NCI-H2227 (cell line): Measurements from ENCODE around the gene BAG3.
"Not testable (repeated sequence)": the region's sequence is repeated elsewhere in the genome, so short reads cannot be mapped to it uniquely, and the experiment has no call there.

Source experiments
- DNase-seq: peaks from one replicate; lab custom pipeline; 2025; ENCODE audit not compliant: unreplicated experiment; lab: John Stamatoyannopoulos, UW

Gene BAG3

GRCh38 chr10:119640384-119640783 is 10.8 kb upstream of the BAG3 start:
- no peak for DNase-seq

- no peak for DNase-seq
Observed at GRCh38 chr10:119640875-119641526, 10.2 kb upstream of the BAG3 start.

- no peak for DNase-seq
Observed at GRCh38 chr10:119642556-119643111, 8.5 kb upstream of the BAG3 start.

- no peak for DNase-seq
Observed at GRCh38 chr10:119643306-119644204, 7.6 kb upstream of the BAG3 start.

GRCh38 chr10:119644205-119644814 is 6.9 kb upstream of the BAG3 start:
- DNase-seq, result no peak

GRCh38 chr10:119644994-119645393 is 6.2 kb upstream of the BAG3 start:
- no peak for DNase-seq

- DNase-seq, result no peak
Observed at GRCh38 chr10:119650062-119650461, 1.1 kb upstream of the BAG3 start.

GRCh38 chr10:119651514-119652360 is 557 bp downstream of the BAG3 start:
- DNase-seq, result no peak

GRCh38 chr10:119652361-119652730 is 1.2 kb downstream of the BAG3 start:
- peak; percentile 40 for DNase-seq

GRCh38 chr10:119653209-119653608 is 2.0 kb downstream of the BAG3 start:
- DNase-seq, result no peak

GRCh38 chr10:119653916-119654315 is 2.7 kb downstream of the BAG3 start:
- no peak for DNase-seq

- DNase-seq, result no peak
Observed at GRCh38 chr10:119654540-119654939, 3.4 kb downstream of the BAG3 start.

- DNase-seq, result peak; percentile 0
Observed at GRCh38 chr10:119655566-119656001, 4.4 kb downstream of the BAG3 start.

- DNase-seq, result no peak
Observed at GRCh38 chr10:119656760-119657159, 5.6 kb downstream of the BAG3 start.

GRCh38 chr10:119657725-119658124 is 6.5 kb downstream of the BAG3 start:
- DNase-seq, result no peak

- peak; percentile 45 for DNase-seq
Observed at GRCh38 chr10:119658274-119658673, 7.1 kb downstream of the BAG3 start.

- DNase-seq, result no peak
Observed at GRCh38 chr10:119659951-119660350, 8.8 kb downstream of the BAG3 start.

GRCh38 chr10:119662076-119662605 is 11.0 kb downstream of the BAG3 start:
- not testable (repeated sequence) for DNase-seq

GRCh38 chr10:119663866-119664698 is 12.9 kb downstream of the BAG3 start:
- no peak for DNase-seq
